ENCODE data around the gene COL2A1.

- TF ChIP-seq POLR2AphosphoS5 (IDR thresholded peaks at IDR 0.05), result no peak
- TF ChIP-seq CTCF (IDR thresholded peaks at IDR 0.05), result no peak
- no peak for TF ChIP-seq POLR2A (IDR thresholded peaks at IDR 0.05)
- TF ChIP-seq EP300 (IDR thresholded peaks at IDR 0.05), result no peak
Observed at GRCh38 chr12:48005001-48005749, 899 bp upstream of the COL2A1 start.

All from stomach (tissue), 4 donors.